GM23338 (cell line): Measurements from ENCODE around the gene COL6A1. TPM values are rescaled to one million over a fixed set of nuclear protein-coding genes. Genes with fewer than 3 reads are reported as not detected.

ENCODE experiments used
- ATAC-seq: fragments of 200-7000 bp; cut with Tn5 transposase; 3 replicates; pipeline ENCODE4 v1.9.1; 2020
- DNase-seq: peaks from one replicate; pipeline ENCODE4 v3.0.0-alpha.2; 2015; ENCODE audit warnings: low spot score
- H2AFZ ChIP-seq: fragments of 200-600 bp; sonication (generic); 2 replicates; pipeline ENCODE4 v1.8.0; 2016; ENCODE audit warnings: antibody characterized with exemption, mild to moderate bottlenecking, moderate library complexity
- H3F3A ChIP-seq: fragments of 200-600 bp; sonication (generic); replicated peaks from 2 replicates; pipeline ENCODE4 v1.8.0; 2017; ENCODE audit warnings: antibody characterized with exemption, mixed run types, low read depth
- H3K27ac ChIP-seq: fragments of 200-600 bp; sonication (generic); 2 replicates; pipeline ENCODE4 v1.6.1; 2016; ENCODE audit warnings: low read depth
- H3K27me3 ChIP-seq: fragments of 200-600 bp; sonication (generic); 2 replicates; pipeline ENCODE4 v1.8.0; 2016; ENCODE audit warnings: mild to moderate bottlenecking, mixed run types, moderate library complexity; ENCODE audit not compliant: insufficient read depth
- H3K36me3 ChIP-seq: fragments of 200-600 bp; sonication (generic); 2 replicates; pipeline ENCODE4 v1.8.0; 2016; ENCODE audit warnings: mild to moderate bottlenecking; ENCODE audit not compliant: insufficient read depth
- H3K4me1 ChIP-seq: fragments of 200-600 bp; sonication (generic); 2 replicates; pipeline ENCODE4 v1.8.0; 2016; ENCODE audit warnings: mild to moderate bottlenecking, moderate library complexity; ENCODE audit not compliant: insufficient read depth
- H3K4me2 ChIP-seq: fragments of 200-600 bp; sonication (generic); 2 replicates; pipeline ENCODE4 v1.7.1; 2017; ENCODE audit warnings: mixed run types
- H3K4me3 ChIP-seq: fragments of 200-600 bp; sonication (generic); 2 replicates; pipeline ENCODE4 v1.6.1; 2016; ENCODE audit warnings: mixed run types
- H3K79me2 ChIP-seq: fragments of 200-600 bp; sonication (generic); replicated peaks from 2 replicates; pipeline ENCODE4 v1.8.0; 2017; ENCODE audit warnings: mild to moderate bottlenecking; ENCODE audit not compliant: insufficient read depth
- H3K9me2 ChIP-seq: fragments of 200-600 bp; sonication (generic); 2 replicates; pipeline ENCODE4 v1.8.0; 2017; ENCODE audit not compliant: insufficient read depth
- H4K20me1 ChIP-seq: fragments of 200-600 bp; sonication (generic); replicated peaks from 2 replicates; pipeline ENCODE4 v1.8.0; 2017; ENCODE audit warnings: mild to moderate bottlenecking; ENCODE audit not compliant: insufficient read depth
- H3K27ac Mint-ChIP-seq: 2 replicates; pipeline ENCODE4 v1.8.0; 2020; ENCODE audit warnings: inconsistent platforms, mild to moderate bottlenecking, moderate library complexity, mixed read lengths
- H3K27me3 Mint-ChIP-seq: 3 replicates; pipeline ENCODE4 v1.8.0; 2022; ENCODE audit warnings: low read depth, mild to moderate bottlenecking, moderate library complexity, mixed read lengths, inconsistent platforms; ENCODE audit not compliant: insufficient read depth, poor library complexity
- H3K36me3 Mint-ChIP-seq: 3 replicates; pipeline ENCODE4 v1.8.0; 2021; ENCODE audit warnings: low read depth, mild to moderate bottlenecking, inconsistent platforms, moderate library complexity, mixed read lengths
- H3K4me1 Mint-ChIP-seq: 3 replicates; pipeline ENCODE4 v1.8.0; 2020; ENCODE audit warnings: mild to moderate bottlenecking, inconsistent platforms, mixed read lengths
- H3K4me3 Mint-ChIP-seq: 3 replicates; pipeline ENCODE4 v1.8.0; 2021; ENCODE audit warnings: moderate library complexity, mild to moderate bottlenecking, inconsistent platforms, mixed read lengths
- H3K9me3 Mint-ChIP-seq: 3 replicates; pipeline ENCODE4 v1.8.0; 2020; ENCODE audit warnings: moderate library complexity, mild to moderate bottlenecking, inconsistent platforms, mixed read lengths
- CREB1 ChIP-seq: fragments of 250-450 bp; sonication (Bioruptor Pico); IDR thresholded peaks from 2 replicates; pipeline ENCODE4 v1.5.0; 2020; ENCODE audit warnings: low read depth, mild to moderate bottlenecking, moderate library complexity
- EZH2 ChIP-seq: fragments of 200-600 bp; sonication (generic); IDR thresholded peaks from one replicate; pipeline ENCODE4 v1.8.0; 2017; ENCODE audit warnings: antibody characterized with exemption, mild to moderate bottlenecking, low read depth; ENCODE audit not compliant: unreplicated experiment
- EZH2phosphoT487 ChIP-seq: fragments of 200-600 bp; sonication (generic); IDR thresholded peaks from one replicate; pipeline ENCODE4 v1.8.1; 2018; ENCODE audit warnings: antibody characterized with exemption; ENCODE audit not compliant: unreplicated experiment
- NANOG ChIP-seq: IDR thresholded peaks from 2 replicates; pipeline ENCODE4 v1.6.1; 2016; ENCODE audit warnings: antibody characterized with exemption, borderline replicate concordance
- POLR2AphosphoS5 ChIP-seq: IDR thresholded peaks from 2 replicates; pipeline ENCODE4 v1.6.1; 2016; ENCODE audit warnings: antibody characterized with exemption, low read depth
- REST ChIP-seq: IDR thresholded peaks from one replicate; pipeline ENCODE4 v1.6.1; 2018; ENCODE audit warnings: antibody characterized with exemption; ENCODE audit not compliant: unreplicated experiment
- STAT1 ChIP-seq: IDR thresholded peaks from one replicate; pipeline ENCODE4 v1.6.1; 2016; ENCODE audit warnings: antibody characterized with exemption; ENCODE audit not compliant: unreplicated experiment
- ZNF331 ChIP-seq: fragments of 250-450 bp; sonication (Bioruptor Pico); IDR thresholded peaks from 2 replicates; pipeline ENCODE4 v1.5.0; 2020; ENCODE audit warnings: low read depth, mild to moderate bottlenecking, moderate library complexity
- ZNF462 ChIP-seq: fragments of 250-450 bp; sonication (Bioruptor Pico); IDR thresholded peaks from 2 replicates; pipeline ENCODE4 v1.5.0; 2020; ENCODE audit warnings: mild to moderate bottlenecking, moderate library complexity
- polyA plus RNA-seq: library from polyadenylated mRNA; unstranded; fragments of >200 nt; fragmentation: Nextera tagmentation; extraction: Ambion mirVana; gene quantifications from 2 replicates; pipeline ENCODE4 v1.2.1, GENCODE V29; 2016
- total RNA-seq: library from RNA; depleted of rRNA; stranded (reverse); fragments of >200 nt; shearing (Covaris generic); gene quantifications from 2 replicates; pipeline ENCODE4 v1.2.3, GENCODE V29; 2014
- TF ChIP-seq, protein P1 (sequence below): IDR thresholded peaks from 2 replicates; pipeline ENCODE4 v1.6.1; 2016; ENCODE audit warnings: antibody characterized with exemption
- TF ChIP-seq, protein P2 (sequence below), 2 experiments: fragments of 200-600 bp in 1 of 2; sonication (generic) in 1 of 2; conservative IDR thresholded peaks; 2 replicates each; pipeline versions ENCODE4 v1.5.1 to v1.6.1; 2016 to 2017; ENCODE audit warnings: antibody characterized with exemption in 2 of 2, low read depth in 2 of 2, mild to moderate bottlenecking in 2 of 2, moderate library complexity in 1 of 2

Gene COL6A1
- total and polyA plus RNA-seq, 2 experiments from 2014 or later = 76.0 to 180 TPM

DNA sequence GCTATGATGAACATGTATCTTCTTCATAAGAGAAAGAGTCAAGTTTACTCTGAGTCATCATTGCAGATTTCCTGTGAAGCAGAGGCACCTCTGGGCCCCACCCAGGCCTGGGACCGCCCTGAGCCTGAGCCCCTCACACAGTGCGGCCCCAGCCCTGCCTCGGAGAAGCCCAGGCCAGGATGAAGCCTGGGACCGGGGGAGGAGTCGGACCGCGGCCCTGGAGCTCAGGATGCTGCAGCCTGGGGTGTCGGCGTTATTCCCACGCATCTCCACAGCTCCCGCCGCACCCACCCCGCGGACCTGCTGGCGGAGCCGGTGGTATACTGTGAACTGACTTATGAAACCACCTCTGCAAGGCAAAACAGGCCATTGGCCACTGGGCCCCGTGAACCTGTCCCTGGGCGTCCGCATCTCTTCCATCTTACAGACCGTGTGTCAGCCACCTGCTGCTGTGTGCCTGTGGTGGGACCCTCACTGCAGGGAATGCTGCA, 2.4 kb upstream of the COL6A1 start:
- Mint-ChIP-seq H3K4me3 (no peak overlapping the region), H3K4me1 (peaks cover 18% of the 10 kb centered on the region), H3K27me3 (peaks cover 12% of the 10 kb centered on the region), H3K36me3 (peaks cover under 1% of the 10 kb centered on the region; the same call in 2 of the 3 replicates), H3K27ac (no peak overlapping the region), H3K9me3 (no peaks in the 10 kb centered on the region)
- no peak overlapping the region for H2AFZ ChIP-seq
- peaks cover 29% of the 10 kb centered on the region for H3K4me1 ChIP-seq
- H3K9me2 ChIP-seq = no peaks in the 10 kb centered on the region
- H3K4me3 ChIP-seq = no peak overlapping the region
- 0 out of 2 replicates have a peak, but pooled peaks cover 6% of the 10 kb centered on the region for H3K79me2 ChIP-seq
- no peak for TF ChIP-seq ZNF462 (CRISPR knock-in tag)
- no peak for TF ChIP-seq NANOG
- TF ChIP-seq EZH2phosphoT487 = no peak
- no peak for TF ChIP-seq REST
- no peak for TF ChIP-seq POLR2AphosphoS5
- TF ChIP-seq ZNF331 (CRISPR knock-in tag) = no peak
- TF ChIP-seq EZH2 = no peak
- TF ChIP-seq, protein P1, sequence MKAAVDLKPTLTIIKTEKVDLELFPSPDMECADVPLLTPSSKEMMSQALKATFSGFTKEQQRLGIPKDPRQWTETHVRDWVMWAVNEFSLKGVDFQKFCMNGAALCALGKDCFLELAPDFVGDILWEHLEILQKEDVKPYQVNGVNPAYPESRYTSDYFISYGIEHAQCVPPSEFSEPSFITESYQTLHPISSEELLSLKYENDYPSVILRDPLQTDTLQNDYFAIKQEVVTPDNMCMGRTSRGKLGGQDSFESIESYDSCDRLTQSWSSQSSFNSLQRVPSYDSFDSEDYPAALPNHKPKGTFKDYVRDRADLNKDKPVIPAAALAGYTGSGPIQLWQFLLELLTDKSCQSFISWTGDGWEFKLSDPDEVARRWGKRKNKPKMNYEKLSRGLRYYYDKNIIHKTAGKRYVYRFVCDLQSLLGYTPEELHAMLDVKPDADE = no peak
- no peak for TF ChIP-seq STAT1
- no peak for TF ChIP-seq CREB1
- TF ChIP-seq, protein P2, sequence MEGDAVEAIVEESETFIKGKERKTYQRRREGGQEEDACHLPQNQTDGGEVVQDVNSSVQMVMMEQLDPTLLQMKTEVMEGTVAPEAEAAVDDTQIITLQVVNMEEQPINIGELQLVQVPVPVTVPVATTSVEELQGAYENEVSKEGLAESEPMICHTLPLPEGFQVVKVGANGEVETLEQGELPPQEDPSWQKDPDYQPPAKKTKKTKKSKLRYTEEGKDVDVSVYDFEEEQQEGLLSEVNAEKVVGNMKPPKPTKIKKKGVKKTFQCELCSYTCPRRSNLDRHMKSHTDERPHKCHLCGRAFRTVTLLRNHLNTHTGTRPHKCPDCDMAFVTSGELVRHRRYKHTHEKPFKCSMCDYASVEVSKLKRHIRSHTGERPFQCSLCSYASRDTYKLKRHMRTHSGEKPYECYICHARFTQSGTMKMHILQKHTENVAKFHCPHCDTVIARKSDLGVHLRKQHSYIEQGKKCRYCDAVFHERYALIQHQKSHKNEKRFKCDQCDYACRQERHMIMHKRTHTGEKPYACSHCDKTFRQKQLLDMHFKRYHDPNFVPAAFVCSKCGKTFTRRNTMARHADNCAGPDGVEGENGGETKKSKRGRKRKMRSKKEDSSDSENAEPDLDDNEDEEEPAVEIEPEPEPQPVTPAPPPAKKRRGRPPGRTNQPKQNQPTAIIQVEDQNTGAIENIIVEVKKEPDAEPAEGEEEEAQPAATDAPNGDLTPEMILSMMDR (conservative IDR thresholded peaks at IDR 0.05; ENCODE audit: low read depth in 2 of 2) = no peak
- H3K36me3 ChIP-seq = no peaks in the 10 kb centered on the region; the same call in 1 of the 2 replicates
- no peak overlapping the region for H3K4me2 ChIP-seq
- no peaks in the 10 kb centered on the region for H4K20me1 ChIP-seq
- no peak for DNase-seq
- peaks cover 16% of the 10 kb centered on the region for H3K27me3 ChIP-seq
- ATAC-seq = no peak
- no peak overlapping the region for H3K27ac ChIP-seq
- H3F3A ChIP-seq = peaks cover 20% of the 10 kb centered on the region
